Ascending aorta (tissue), 2 donors: ENCODE measurements around the gene ABI3BP. TPM values are rescaled to one million over a fixed set of nuclear protein-coding genes. Genes with fewer than 3 reads are reported as not detected.
A peak's percentile ranks its signal among the peaks of the same experiment; 100 is the strongest.

ENCODE experiments used
- DNase-seq, 2 donors: peaks; one replicate each; pipeline ENCODE4 v3.0.0-alpha.2; 2019; ENCODE audit warnings: low spot score in 2 of 2
- H3K27ac ChIP-seq, 2 donors: fragments of 200-600 bp; sonication (generic); one replicate each; pipeline ENCODE4 v1.5.1; 2016 to 2017; ENCODE audit warnings: mild to moderate bottlenecking in 1 of 2
- H3K27me3 ChIP-seq: fragments of 200-600 bp; sonication (generic); one replicate; pipeline ENCODE4 v1.5.1; 2017
- H3K36me3 ChIP-seq, 2 donors: fragments of 200-600 bp; sonication (generic); one replicate each; pipeline ENCODE4 v1.5.1; 2016
- H3K4me1 ChIP-seq, 2 donors: fragments of 200-600 bp; sonication (generic); one replicate each; pipeline ENCODE4 v1.5.1; 2016 to 2017; ENCODE audit warnings: mild to moderate bottlenecking in 1 of 2
- H3K4me3 ChIP-seq, 2 donors: fragments of 200-600 bp; sonication (generic); one replicate each; pipeline ENCODE4 v1.5.1; 2016 to 2017; ENCODE audit warnings: mild to moderate bottlenecking in 1 of 2
- H3K9me3 ChIP-seq, 2 donors: fragments of 200-600 bp; sonication (generic); one replicate each; pipeline ENCODE4 v1.5.1; 2016
- CTCF ChIP-seq, 3 experiments: fragments of 200-600 bp in 2 of 3; fragments of 450-650 bp in 1 of 3; sonication (generic) in 2 of 3; IDR thresholded peaks; one replicate each; pipeline ENCODE4 v1.5.1; 2016 to 2019; ENCODE audit warnings: antibody characterized with exemption in 3 of 3, mild to moderate bottlenecking in 1 of 3, moderate library complexity in 1 of 3
- intact Hi-C: fragments of 100-400 bp; cut with DNase I; formaldehyde crosslinking; loops from one replicate; pipeline ENCODE4 v1.15.1; 2023
- total RNA-seq: library from RNA; depleted of rRNA; stranded (reverse); fragments of >200 nt; gene quantifications from one replicate; pipeline ENCODE4 v1.1.0, GENCODE V29; 2016

The ABI3BP gene
- total RNA-seq, 1 donor from 2014 or later: 54.2 TPM

GRCh38 chr3:100759159-100759558 lies 234.1 kb downstream of the ABI3BP start:
- H3K9me3 ChIP-seq: no peaks in the 10 kb centered on the region
- peaks cover 0 to 9% of the 10 kb centered on the region in 2 donors for H3K4me1 ChIP-seq
- peak overlapping the region in 1 of 2 donors; percentile 16 for H3K27ac ChIP-seq
- no peak for DNase-seq
- H3K36me3 ChIP-seq: peaks cover 0 to 3% of the 10 kb centered on the region in 2 donors
- TF ChIP-seq CTCF (IDR thresholded peaks at IDR 0.05): no peak
- no peak overlapping the region for H3K4me3 ChIP-seq
- intact Hi-C loops: loop anchor here (10.0 kb wide), 1 partner anchor 436 kb away; no protein-coding TSS in a partner anchor
- H3K27me3 ChIP-seq: no peaks in the 10 kb centered on the region

GRCh38 chr3:100756441-100756840 lies 236.8 kb downstream of the ABI3BP start:
- no peak for TF ChIP-seq CTCF (IDR thresholded peaks at IDR 0.05)
- H3K27ac ChIP-seq: peak overlapping the region; percentile 9 to 47
- H3K9me3 ChIP-seq: no peaks in the 10 kb centered on the region
- intact Hi-C loops: loop anchor here (10.0 kb wide), 1 partner anchor 438 kb away; no protein-coding TSS in a partner anchor
- peaks cover 12% of the 10 kb centered on the region in 2 donors for H3K36me3 ChIP-seq
- peaks cover 0 to 9% of the 10 kb centered on the region in 2 donors for H3K4me1 ChIP-seq
- no peaks in the 10 kb centered on the region for H3K27me3 ChIP-seq
- peak in 1 of 2 donors; percentile 75 for DNase-seq
- no peak overlapping the region for H3K4me3 ChIP-seq

DNA sequence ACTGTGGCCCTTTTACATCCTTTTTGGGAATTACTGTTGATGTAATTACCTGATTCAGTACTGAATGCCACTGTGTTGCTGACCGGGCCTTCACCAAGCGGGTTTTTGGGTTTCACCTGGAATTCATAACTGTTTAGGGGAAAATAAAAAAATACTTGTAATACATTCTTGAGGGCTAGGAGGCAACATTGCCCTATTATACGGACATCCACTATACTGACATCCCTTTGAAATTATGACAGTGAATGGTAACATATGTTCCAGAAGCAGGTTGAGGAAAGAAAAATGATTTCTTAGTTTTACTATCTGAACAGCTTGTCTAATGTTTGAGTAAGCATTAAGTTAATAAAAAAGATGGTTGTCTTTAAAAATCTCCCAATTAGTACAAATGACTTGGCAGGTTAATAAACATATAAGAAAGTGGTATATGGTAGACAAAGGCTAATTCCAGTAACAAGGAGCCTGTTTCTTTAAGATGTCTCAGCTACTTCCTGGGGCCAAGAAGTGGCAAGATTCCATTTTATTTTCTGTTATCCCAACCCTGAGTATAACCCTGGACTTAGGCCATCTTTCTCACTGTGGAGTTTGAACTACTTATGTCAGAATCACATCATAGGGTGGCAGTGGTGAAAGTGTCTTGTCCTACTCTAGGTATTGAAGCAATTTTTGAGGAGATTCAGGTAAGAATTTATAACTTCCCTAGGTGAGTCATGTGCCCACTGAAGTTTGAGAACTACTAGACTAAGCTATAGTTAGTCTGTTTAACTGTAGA lies 238.5 kb downstream of the ABI3BP start:
- intact Hi-C loops: loop anchor here (10.0 kb wide), 1 partner anchor 440 kb away; no protein-coding TSS in a partner anchor
- TF ChIP-seq CTCF (IDR thresholded peaks at IDR 0.05): no peak
- Histone ChIP-seq H3K4me3 (no peak overlapping the region), H3K27ac (peak overlapping the region; percentile 48 to 57), H3K27me3 (no peaks in the 10 kb centered on the region), H3K4me1 (peaks cover 0 to 9% of the 10 kb centered on the region in 2 donors), H3K36me3 (peaks cover 16 to 28% of the 10 kb centered on the region in 2 donors), H3K9me3 (no peaks in the 10 kb centered on the region)
- DNase-seq: no peak

DNA sequence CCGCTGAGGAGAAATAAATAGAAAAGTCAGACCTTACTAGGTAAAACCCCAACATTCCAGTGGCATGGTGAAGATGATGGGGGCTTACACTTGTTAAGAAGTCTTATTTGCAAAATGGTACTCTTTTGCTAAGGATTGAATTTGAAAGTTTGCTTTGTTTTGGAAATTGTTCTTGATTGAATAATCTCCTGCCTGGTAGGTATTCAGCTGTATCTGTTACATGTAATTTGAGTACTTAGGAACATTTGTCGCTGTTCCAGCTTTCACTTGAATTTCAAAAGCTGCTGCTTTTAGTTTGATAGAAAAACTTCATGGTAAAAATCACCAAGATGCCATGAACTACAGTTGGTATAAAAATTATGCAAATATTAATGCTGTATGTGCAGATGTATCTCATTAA lies 239.4 kb downstream of the ABI3BP start:
- Histone ChIP-seq H3K9me3 (no peaks in the 10 kb centered on the region), H3K27ac (peak overlapping the region in 1 of 2 donors; percentile 26), H3K4me3 (no peak overlapping the region), H3K36me3 (peaks cover 24 to 37% of the 10 kb centered on the region in 2 donors), H3K27me3 (no peaks in the 10 kb centered on the region), H3K4me1 (peaks cover 0 to 9% of the 10 kb centered on the region in 2 donors)
- DNase-seq: no peak
- intact Hi-C loops: loop anchor here (10.0 kb wide), 1 partner anchor 441 kb away; no protein-coding TSS in a partner anchor
- TF ChIP-seq CTCF (IDR thresholded peaks at IDR 0.05): no peak

- intact Hi-C loops: no loop called here
- no peak for TF ChIP-seq CTCF (IDR thresholded peaks at IDR 0.05)
- Histone ChIP-seq H3K4me1 (peaks cover 0 to 8% of the 10 kb centered on the region in 2 donors), H3K27me3 (no peaks in the 10 kb centered on the region), H3K36me3 (peaks cover 37 to 61% of the 10 kb centered on the region in 2 donors), H3K9me3 (no peaks in the 10 kb centered on the region), H3K27ac (no peak overlapping the region), H3K4me3 (no peak overlapping the region)
- no peak for DNase-seq
Measured at GRCh38 chr3:100748967-100749366, 244.3 kb downstream of the ABI3BP start.
